Lower leg skin (tissue), 3 donors: ENCODE data around the gene SH3BP5L.

Source experiments
- CTCF ChIP-seq, 3 donors: fragments of 450-650 bp; IDR thresholded peaks; one replicate each; pipeline ENCODE4 v1.5.1; 2016; ENCODE audit warnings: antibody characterized with exemption in 3 of 3, mild to moderate bottlenecking in 3 of 3, moderate library complexity in 2 of 3
- POLR2A ChIP-seq, 2 donors: fragments of 450-650 bp; IDR thresholded peaks; one replicate each; pipeline ENCODE4 v1.6.1; 2016 to 2017; ENCODE audit warnings: antibody characterized with exemption in 2 of 2, mild to moderate bottlenecking in 1 of 2, moderate library complexity in 1 of 2

DNA sequence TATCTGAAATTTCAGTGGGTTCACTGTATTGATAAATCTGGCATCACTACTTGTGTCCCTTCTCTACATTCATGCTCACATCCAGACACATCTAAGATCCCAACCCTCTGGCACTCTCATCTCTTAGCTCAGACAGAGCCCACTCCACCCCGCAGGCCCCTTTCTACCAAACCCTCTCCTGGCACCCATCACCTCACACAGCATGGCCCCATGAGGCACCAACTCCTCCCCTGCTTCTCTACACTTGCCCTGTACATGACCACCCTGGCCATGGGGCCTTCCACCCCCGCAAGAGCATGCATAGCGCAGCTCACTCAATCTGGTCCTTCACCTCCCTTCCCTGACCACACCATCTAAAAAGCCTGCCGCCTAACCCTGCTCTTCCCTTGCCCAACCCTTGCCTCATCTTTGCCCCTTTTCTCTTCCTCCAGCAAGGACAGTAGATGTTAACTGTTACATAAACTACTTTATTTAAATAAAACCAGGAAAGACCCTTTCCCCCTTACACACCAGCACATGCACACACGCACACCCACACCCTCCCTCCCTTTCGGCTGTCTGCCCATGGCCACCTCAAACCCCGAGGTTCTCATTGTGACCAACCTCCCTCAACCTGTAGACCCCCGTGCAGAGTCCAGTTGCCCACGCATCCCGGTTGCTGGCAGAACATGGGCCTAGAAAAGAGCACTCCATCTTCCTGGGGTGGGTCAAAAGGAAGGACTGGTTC is 15.6 kb downstream of the SH3BP5L start:
- TF ChIP-seq CTCF (IDR thresholded peaks at IDR 0.05): no peak
- TF ChIP-seq POLR2A (IDR thresholded peaks at IDR 0.05): no peak
